HG03095 (cell line): Measurements from ENCODE around the gene OR10Z1.

Source experiments
- ATAC-seq: cut with Tn5 transposase; IDR thresholded peaks from one replicate; pipeline ENCODE4 v1.9.1; 2021; ENCODE audit warnings: moderate library complexity; ENCODE audit not compliant: unreplicated experiment

Gene OR10Z1

GRCh38 chr1:158604968-158605367, at the start of gene OR10Z1:
Gene OR10Z1 (plus strand): TSS chr1:158605268. CDS start chr1:158606439, 1,171 bp downstream.
- ATAC-seq: no peak

GRCh38 chr1:158559696-158560095, 45.4 kb upstream of the OR10Z1 start:
- ATAC-seq: no peak

- no peak for ATAC-seq
Observed at GRCh38 chr1:158563853-158564252, 41.2 kb upstream of the OR10Z1 start.

GRCh38 chr1:158564608-158565007, 40.5 kb upstream of the OR10Z1 start:
- no peak for ATAC-seq

- ATAC-seq: no peak
Observed at GRCh38 chr1:158570480-158570879, 34.6 kb upstream of the OR10Z1 start, which contains the start of gene OR6P1. Gene OR6P1 (minus strand): TSS chr1:158570580. CDS start chr1:158563604, 6,976 bp downstream.

- ATAC-seq: no peak
Observed at GRCh38 chr1:158572226-158572625, 32.8 kb upstream of the OR10Z1 start.

- ATAC-seq: no peak
Observed at GRCh38 chr1:158577561-158577960, 27.5 kb upstream of the OR10Z1 start.

- no peak for ATAC-seq
Observed at GRCh38 chr1:158579733-158580132, 25.3 kb upstream of the OR10Z1 start, which contains the start of gene OR10X1. Gene OR10X1 (minus strand): TSS chr1:158579899. CDS start chr1:158579899, 0 bp downstream.

- ATAC-seq: no peak
Observed at GRCh38 chr1:158583962-158584361, 21.1 kb upstream of the OR10Z1 start.

- no peak for ATAC-seq
Observed at GRCh38 chr1:158586942-158587341, 18.1 kb upstream of the OR10Z1 start.

- ATAC-seq: no peak
Observed at GRCh38 chr1:158600735-158601134, 4.3 kb upstream of the OR10Z1 start.

- no peak for ATAC-seq
Observed at GRCh38 chr1:158607296-158607695, 2.2 kb downstream of the OR10Z1 start.

- no peak for ATAC-seq
Observed at GRCh38 chr1:158611916-158612315, 6.8 kb downstream of the OR10Z1 start.

GRCh38 chr1:158613764-158614163, 8.7 kb downstream of the OR10Z1 start:
- ATAC-seq: no peak

GRCh38 chr1:158638146-158638545, 33.1 kb downstream of the OR10Z1 start:
- no peak for ATAC-seq

- ATAC-seq: no peak
Observed at GRCh38 chr1:158638904-158639303, 33.8 kb downstream of the OR10Z1 start.

- no peak for ATAC-seq
Observed at GRCh38 chr1:158644449-158644848, 39.4 kb downstream of the OR10Z1 start.

- ATAC-seq: no peak
Observed at GRCh38 chr1:158646465-158646864, 41.4 kb downstream of the OR10Z1 start.

- ATAC-seq: no peak
Observed at GRCh38 chr1:158649052-158649451, 44.0 kb downstream of the OR10Z1 start.

GRCh38 chr1:158652721-158653334, 47.8 kb downstream of the OR10Z1 start:
- no peak for ATAC-seq

- no peak for ATAC-seq
Observed at GRCh38 chr1:158654086-158654485, 49.0 kb downstream of the OR10Z1 start.

GRCh38 chr1:158654571-158654970, 49.5 kb downstream of the OR10Z1 start:
- ATAC-seq: no peak
